Activated CD8-positive, alpha-beta memory T cell treated with anti-CD3 and anti-CD28 coated beads for 24 hours (primary cell): ENCODE results near the gene SNX10.

Source experiments
- DNase-seq: peaks from one replicate; pipeline ENCODE4 v3.0.0-alpha.2; 2020

The SNX10 gene

DNA sequence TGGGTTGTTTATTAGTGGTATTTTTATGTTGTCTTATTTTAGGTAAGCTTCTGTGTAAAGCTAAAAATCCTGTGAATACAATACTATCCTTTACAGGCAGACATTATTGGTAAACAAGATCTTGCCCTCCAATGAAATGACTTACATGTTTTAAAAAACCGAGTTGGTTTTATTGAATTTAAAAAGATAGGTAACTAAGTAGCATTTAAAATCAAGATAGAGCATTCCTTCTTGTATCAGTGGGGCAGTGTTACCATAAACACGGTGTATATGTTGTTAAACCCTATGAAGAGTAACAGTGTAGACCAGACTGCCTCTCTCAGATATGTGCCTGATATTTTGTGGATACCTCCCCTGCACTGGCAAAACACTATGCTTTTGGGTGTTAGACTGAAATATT lies 81.0 kb downstream of the SNX10 start:
- DNase-seq = no peak

- no peak for DNase-seq
Measured at GRCh38 chr7:26374647-26375373, 83.1 kb downstream of the SNX10 start.

GRCh38 chr7:26375726-26376174 lies 84.1 kb downstream of the SNX10 start:
- DNase-seq = no peak

- peak; percentile 74 for DNase-seq
Measured at GRCh38 chr7:26376175-26376917, 84.7 kb downstream of the SNX10 start.

DNA sequence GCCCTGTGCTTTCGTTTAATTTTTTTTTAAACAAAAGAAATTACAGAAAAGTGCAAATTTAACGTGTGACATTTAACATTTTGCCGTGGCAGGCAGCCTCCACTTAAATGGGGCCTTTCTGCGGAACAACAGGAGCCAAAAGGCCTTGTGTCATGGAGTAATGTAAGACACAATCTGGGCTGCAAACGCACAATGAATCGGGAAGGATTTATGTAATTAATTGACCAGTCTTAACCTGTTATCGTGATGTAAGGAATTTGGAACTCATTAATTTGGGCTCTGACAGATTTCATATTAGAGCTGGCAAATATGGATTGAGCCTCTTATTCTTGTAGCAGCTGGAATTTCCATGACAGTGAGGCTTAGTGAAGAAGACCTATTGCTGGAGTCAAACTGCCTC lies 86.4 kb downstream of the SNX10 start:
- DNase-seq = no peak

GRCh38 chr7:26379711-26380110 lies 88.0 kb downstream of the SNX10 start:
- DNase-seq = no peak

DNA sequence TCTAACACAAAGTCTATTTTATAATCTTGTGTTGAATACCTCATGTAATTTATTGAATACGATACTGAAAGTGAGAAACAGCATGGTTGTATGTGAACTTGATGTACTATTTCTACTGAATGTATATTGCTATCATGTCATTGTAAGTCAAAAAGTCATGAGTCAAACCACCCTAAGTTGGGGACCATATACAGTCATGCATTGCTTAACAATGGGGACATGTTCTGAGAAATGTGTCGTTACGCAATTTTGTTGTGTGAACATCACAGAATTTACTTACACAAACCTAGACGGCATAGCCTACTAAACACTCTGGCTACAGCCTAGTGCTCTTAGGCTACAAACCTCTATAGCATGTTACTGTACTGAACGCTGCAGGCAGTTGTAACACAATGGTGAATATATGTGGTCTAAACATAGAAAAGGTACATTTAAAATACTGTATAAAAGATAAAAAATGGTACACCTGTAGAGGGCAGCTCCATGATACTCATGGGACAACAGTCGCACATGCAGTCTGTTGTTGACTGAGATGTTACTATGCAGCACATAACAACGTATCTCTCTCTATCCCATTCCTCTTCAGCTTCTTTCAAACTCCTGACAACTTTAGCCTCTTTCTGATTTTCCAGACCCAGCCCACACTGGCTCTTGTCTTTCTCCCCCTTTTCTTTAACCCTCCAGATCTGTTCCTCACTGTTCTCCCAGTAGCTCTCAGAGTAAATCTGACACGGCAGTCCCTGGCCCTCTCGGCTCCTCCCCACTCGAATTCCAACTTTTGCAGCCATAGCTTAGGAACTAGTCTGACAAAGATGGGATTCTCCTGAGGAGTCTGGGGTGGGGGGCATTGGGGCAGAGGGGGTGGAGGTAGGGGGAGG lies 90.1 kb downstream of the SNX10 start:
- no peak for DNase-seq

GRCh38 chr7:26385240-26385639 lies 93.6 kb downstream of the SNX10 start:
- no peak for DNase-seq

DNA sequence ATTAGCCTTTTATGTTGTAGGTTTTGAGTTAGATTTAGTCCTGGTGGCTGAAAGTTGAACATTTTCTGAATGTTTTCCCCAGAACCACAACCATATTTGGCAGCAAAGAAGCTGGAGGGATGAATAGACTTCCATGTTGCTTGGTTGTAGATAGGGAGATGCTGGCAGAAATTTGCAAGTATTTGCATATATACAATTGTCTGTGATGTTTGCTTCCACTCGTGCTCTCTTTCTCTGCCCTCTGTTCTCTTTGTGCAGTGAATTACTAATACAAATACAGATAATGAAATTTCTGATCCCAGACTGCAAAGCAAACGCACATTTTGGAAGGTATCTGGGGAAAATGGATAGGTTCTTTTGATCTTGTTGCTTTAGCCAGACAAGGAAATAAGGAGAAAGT lies 96.1 kb downstream of the SNX10 start:
- no peak for DNase-seq

DNA sequence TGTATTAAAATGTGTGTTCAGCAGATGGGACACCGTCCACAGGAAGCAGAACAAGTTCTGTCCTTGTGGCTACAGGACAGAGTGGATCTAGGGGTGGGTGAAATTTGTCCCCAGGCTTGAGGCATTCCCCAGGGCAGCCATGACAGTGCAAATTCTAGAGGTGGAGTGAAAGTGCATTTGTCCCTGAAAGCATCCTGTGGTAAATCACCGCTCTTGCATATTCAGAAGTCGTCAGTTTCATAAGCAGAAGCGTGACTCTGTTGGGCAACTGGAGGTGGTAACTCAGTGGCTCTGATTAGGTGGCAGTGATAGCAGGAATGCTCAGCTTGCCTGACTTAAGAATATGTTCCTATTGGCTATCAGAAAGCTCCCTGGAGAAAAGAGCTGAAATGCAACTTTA lies 96.6 kb downstream of the SNX10 start:
- DNase-seq = no peak

DNA sequence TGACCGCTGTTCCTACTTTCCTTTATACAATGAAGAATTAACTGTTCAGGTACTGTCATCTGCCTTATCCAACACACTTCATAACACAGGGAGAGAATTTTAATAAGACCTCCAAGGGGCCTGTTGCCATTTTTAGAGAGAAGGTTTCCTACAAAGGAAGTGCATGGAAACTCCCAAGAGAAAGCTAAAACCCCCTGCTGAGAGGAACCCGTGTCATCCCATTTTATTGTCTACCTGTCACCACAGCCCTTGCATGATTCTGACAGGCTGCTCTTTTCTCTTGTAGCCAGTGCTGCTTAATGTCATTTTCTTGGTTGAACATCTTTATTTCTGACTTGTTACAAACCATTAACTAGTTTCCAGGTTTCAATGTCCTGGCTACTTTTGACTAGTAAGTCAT lies 98.4 kb downstream of the SNX10 start:
- no peak for DNase-seq

DNA sequence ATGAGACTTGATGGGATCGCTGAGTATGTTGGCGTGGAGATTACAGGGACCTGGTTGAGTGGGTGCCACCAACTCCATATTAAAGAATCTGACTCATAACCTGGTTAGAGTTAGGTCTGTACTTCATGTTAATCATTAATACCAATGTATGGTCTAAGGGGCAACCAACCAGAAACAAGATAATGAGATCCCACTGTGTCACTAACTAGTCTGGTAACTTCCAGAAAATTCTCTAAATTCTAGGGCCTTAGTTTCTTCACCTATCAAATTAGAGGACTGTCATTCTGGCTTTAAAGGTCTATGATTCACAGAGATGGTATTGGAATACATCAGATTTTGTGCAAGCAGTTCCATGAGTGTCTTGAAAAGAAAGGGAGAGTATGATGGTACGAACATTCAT lies 102.2 kb downstream of the SNX10 start:
- no peak for DNase-seq

DNA sequence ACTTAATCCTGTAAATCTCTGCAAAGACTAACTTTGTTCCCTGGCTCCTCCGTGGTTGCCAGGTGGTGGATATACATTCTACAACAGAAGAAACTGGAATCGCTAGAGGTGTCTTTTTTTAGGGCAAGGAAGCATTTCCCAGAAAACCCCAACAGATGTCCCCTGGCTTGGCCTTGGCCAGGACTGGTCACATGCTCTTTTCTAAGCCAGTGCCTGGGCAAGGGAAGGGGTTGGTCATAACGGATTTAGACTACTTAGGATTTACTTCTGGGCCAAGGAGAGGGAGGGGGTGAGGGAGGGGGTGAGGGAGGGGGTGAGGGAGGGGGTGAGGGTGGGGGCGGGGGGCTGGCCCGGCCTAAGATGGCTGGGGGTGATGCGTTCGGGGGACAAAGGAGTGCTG lies 105.7 kb downstream of the SNX10 start:
- no peak for DNase-seq

GRCh38 chr7:26397796-26398426 lies 106.2 kb downstream of the SNX10 start:
- DNase-seq = no peak

- DNase-seq = peak; percentile 72
Measured at GRCh38 chr7:26398427-26398755, 106.7 kb downstream of the SNX10 start.

GRCh38 chr7:26398756-26399509 lies 107.3 kb downstream of the SNX10 start:
- peak; percentile 70 for DNase-seq

- no peak for DNase-seq
Measured at GRCh38 chr7:26399736-26400135, 108.1 kb downstream of the SNX10 start.

- no peak for DNase-seq
Measured at GRCh38 chr7:26403640-26404039, 112.0 kb downstream of the SNX10 start.

- no peak for DNase-seq
Measured at GRCh38 chr7:26404189-26404996, 112.7 kb downstream of the SNX10 start.

GRCh38 chr7:26406433-26406832 lies 114.8 kb downstream of the SNX10 start:
- no peak for DNase-seq
